Kidney tubule cell (primary cell): ENCODE data around the gene SLC9C1.
A peak's percentile ranks its signal among the peaks of the same experiment; 100 is the strongest.

Experiments used
- DNase-seq: peaks from one replicate; pipeline ENCODE4 v3.0.0-alpha.2; 2018; ENCODE audit warnings: low spot score

The SLC9C1 gene

GRCh38 chr3:112293368-112294321 lies at the start of gene SLC9C1:
TSS of gene SLC9C1 (minus strand) at chr3:112294216. CDS start at chr3:112286791, 7,425 bp downstream.
- DNase-seq = peak; percentile 77

GRCh38 chr3:112341386-112341785 lies 47.4 kb upstream of the SLC9C1 start:
- DNase-seq = no peak

- DNase-seq = no peak
Measured at GRCh38 chr3:112339609-112340008, 45.6 kb upstream of the SLC9C1 start.

- DNase-seq = no peak
Measured at GRCh38 chr3:112339134-112339533, 45.1 kb upstream of the SLC9C1 start.

- DNase-seq = no peak
Measured at GRCh38 chr3:112338727-112339056, 44.7 kb upstream of the SLC9C1 start.

- peak; percentile 61 for DNase-seq
Measured at GRCh38 chr3:112338021-112338726, 44.2 kb upstream of the SLC9C1 start.

- DNase-seq = no peak
Measured at GRCh38 chr3:112335434-112335781, 41.4 kb upstream of the SLC9C1 start.

GRCh38 chr3:112334691-112335433 lies 40.8 kb upstream of the SLC9C1 start:
- DNase-seq = no peak

- peak; percentile 42 for DNase-seq
Measured at GRCh38 chr3:112333381-112334317, 39.6 kb upstream of the SLC9C1 start.

- DNase-seq = peak; percentile 63
Measured at GRCh38 chr3:112333002-112333380, 39.0 kb upstream of the SLC9C1 start, which contains the start of gene CD200. TSS of gene CD200 (plus strand) at chr3:112333156. CDS start at chr3:112333213, 57 bp downstream.

GRCh38 chr3:112331851-112332250 lies 37.8 kb upstream of the SLC9C1 start:
- DNase-seq = no peak

- peak; percentile 71 for DNase-seq
Measured at GRCh38 chr3:112327371-112327951, 33.4 kb upstream of the SLC9C1 start.

GRCh38 chr3:112321867-112322652 lies 28.0 kb upstream of the SLC9C1 start:
- no peak for DNase-seq

GRCh38 chr3:112320691-112321090 lies 26.7 kb upstream of the SLC9C1 start:
- no peak for DNase-seq

- no peak for DNase-seq
Measured at GRCh38 chr3:112319516-112320276, 25.7 kb upstream of the SLC9C1 start.

- no peak for DNase-seq
Measured at GRCh38 chr3:112315791-112316190, 21.8 kb upstream of the SLC9C1 start.

- DNase-seq = no peak
Measured at GRCh38 chr3:112314649-112315048, 20.6 kb upstream of the SLC9C1 start.

- peak; percentile 40 for DNase-seq
Measured at GRCh38 chr3:112308151-112308911, 14.3 kb upstream of the SLC9C1 start.

- DNase-seq = no peak
Measured at GRCh38 chr3:112307557-112307956, 13.5 kb upstream of the SLC9C1 start.
